ENCODE results near the gene SINHCAF. TPM values are rescaled to one million over a fixed set of nuclear protein-coding genes. Genes with fewer than 3 reads are reported as not detected.

SINHCAF gene
- total and polyA plus RNA-seq, 2 experiments from 2014 or later, result 581 to 686 TPM

DNA sequence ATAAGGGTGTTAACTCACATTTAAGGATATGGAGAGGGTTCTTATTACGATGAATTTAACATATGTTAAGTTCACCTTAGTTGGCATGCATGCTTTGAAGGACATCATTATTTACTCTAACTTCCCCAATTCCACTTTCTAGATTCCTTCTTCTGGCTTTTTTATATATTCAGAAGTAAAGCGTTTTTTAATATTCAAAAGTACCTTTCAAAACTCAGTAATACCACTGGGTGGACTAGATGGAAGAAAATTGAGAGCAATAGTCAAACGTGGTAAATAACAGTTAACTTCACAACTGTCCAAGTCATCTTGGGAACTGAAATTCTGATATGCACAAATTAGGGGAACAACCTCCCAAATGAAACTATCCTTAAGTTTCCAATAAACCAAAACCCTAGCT, 9.1 kb downstream of the SINHCAF start:
- H3K4me3 Mint-ChIP-seq, result peak overlapping the region; percentile 98

More for the DNA sequence above, 9.1 kb downstream of the SINHCAF start:
- Mint-ChIP-seq H3K4me1 (peaks cover 88% of the 10 kb centered on the region), H3K27me3 (ENCODE audit: insufficient read depth, low read depth, poor library complexity) (peaks cover 6% of the 10 kb centered on the region), H3K36me3 (ENCODE audit: low read depth) (peaks cover 40% of the 10 kb centered on the region), H3K9me3 (no peaks in the 10 kb centered on the region; the same call in 2 of the 3 replicates), H3K27ac (no peak overlapping the region; the same call in 1 of the 2 replicates)
- peak overlapping the region; percentile 35; the same call in 1 of the 2 replicates for H3K27ac ChIP-seq (ENCODE audit: low read depth)
- peaks cover 91% of the 10 kb centered on the region for H3K4me1 ChIP-seq (ENCODE audit: insufficient read depth)
- DNase-seq (ENCODE audit: low spot score) (no peak), ATAC-seq (no peak)
- peaks cover 100% of the 10 kb centered on the region for H3K79me2 ChIP-seq (replicated peaks; ENCODE audit: insufficient read depth)
- no peaks in the 10 kb centered on the region for H3K36me3 ChIP-seq (ENCODE audit: insufficient read depth)
- H4K20me1 ChIP-seq (replicated peaks; ENCODE audit: insufficient read depth), result peaks cover 95% of the 10 kb centered on the region
- no peaks in the 10 kb centered on the region for H3K27me3 ChIP-seq (ENCODE audit: insufficient read depth)
- TF ChIP-seq ZNF331 (CRISPR knock-in tag; IDR thresholded peaks at IDR 0.05; ENCODE audit: low read depth) (no peak), CREB1 (CRISPR knock-in tag; IDR thresholded peaks at IDR 0.05; ENCODE audit: low read depth) (no peak), EZH2phosphoT487 (IDR thresholded peaks at IDR 0.05; ENCODE audit: unreplicated experiment) (no peak), STAT1 (IDR thresholded peaks at IDR 0.05; ENCODE audit: unreplicated experiment) (no peak), NANOG (IDR thresholded peaks at IDR 0.05; ENCODE audit: borderline replicate concordance) (no peak), ZNF114 (CRISPR knock-in tag; IDR thresholded peaks at IDR 0.05) (no peak), REST (IDR thresholded peaks at IDR 0.05; ENCODE audit: unreplicated experiment) (no peak), EZH2 (IDR thresholded peaks at IDR 0.05; ENCODE audit: low read depth, unreplicated experiment) (no peak), JUNB (IDR thresholded peaks at IDR 0.05; ENCODE audit: unreplicated experiment) (no peak)
- TF ChIP-seq, protein P1, sequence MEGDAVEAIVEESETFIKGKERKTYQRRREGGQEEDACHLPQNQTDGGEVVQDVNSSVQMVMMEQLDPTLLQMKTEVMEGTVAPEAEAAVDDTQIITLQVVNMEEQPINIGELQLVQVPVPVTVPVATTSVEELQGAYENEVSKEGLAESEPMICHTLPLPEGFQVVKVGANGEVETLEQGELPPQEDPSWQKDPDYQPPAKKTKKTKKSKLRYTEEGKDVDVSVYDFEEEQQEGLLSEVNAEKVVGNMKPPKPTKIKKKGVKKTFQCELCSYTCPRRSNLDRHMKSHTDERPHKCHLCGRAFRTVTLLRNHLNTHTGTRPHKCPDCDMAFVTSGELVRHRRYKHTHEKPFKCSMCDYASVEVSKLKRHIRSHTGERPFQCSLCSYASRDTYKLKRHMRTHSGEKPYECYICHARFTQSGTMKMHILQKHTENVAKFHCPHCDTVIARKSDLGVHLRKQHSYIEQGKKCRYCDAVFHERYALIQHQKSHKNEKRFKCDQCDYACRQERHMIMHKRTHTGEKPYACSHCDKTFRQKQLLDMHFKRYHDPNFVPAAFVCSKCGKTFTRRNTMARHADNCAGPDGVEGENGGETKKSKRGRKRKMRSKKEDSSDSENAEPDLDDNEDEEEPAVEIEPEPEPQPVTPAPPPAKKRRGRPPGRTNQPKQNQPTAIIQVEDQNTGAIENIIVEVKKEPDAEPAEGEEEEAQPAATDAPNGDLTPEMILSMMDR (conservative IDR thresholded peaks at IDR 0.05; ENCODE audit: low read depth in 2 of 2), result no peak
- peak overlapping the region; percentile 93 for H3K4me3 ChIP-seq
- no peaks in the 10 kb centered on the region for H3K9me2 ChIP-seq (ENCODE audit: insufficient read depth)
- no peaks in the 10 kb centered on the region for H3F3A ChIP-seq (replicated peaks; ENCODE audit: low read depth)
- H2AFZ ChIP-seq, result no peak overlapping the region
- peak overlapping the region; percentile 93 for H3K4me2 ChIP-seq
